Measurements from ENCODE around the gene RAI1.

GRCh38 chr17:17723354-17724261, 42.4 kb downstream of the RAI1 start:
- TF ChIP-seq REST (IDR thresholded peaks at IDR 0.05; ENCODE audit: insufficient read depth in 1 of 2, low read depth in 2 of 2, low read length in 2 of 2), result no peak
- no peak for TF ChIP-seq POLR2AphosphoS5 (IDR thresholded peaks at IDR 0.05; ENCODE audit: low read depth, low read length)
- TF ChIP-seq TAF1 (IDR thresholded peaks at IDR 0.05; ENCODE audit: borderline replicate concordance, insufficient read depth, low read length), result no peak

All from PFSK-1 (cell line).